Aorta (tissue), 5 donors: Measurements from ENCODE around the gene XPR1. TPM values are rescaled to one million over a fixed set of nuclear protein-coding genes. Genes with fewer than 3 reads are reported as not detected.
"Not testable (repeated sequence)": the region's sequence is repeated elsewhere in the genome, so short reads cannot be mapped to it uniquely, and the experiment has no call there.

Experiments
- ATAC-seq: fragments of 200-7000 bp; cut with Tn5 transposase; one replicate; pipeline ENCODE4 v1.9.1; 2022; ENCODE audit warnings: moderate library complexity; ENCODE audit not compliant: low FRiP score
- DNase-seq, 2 donors: peaks; one replicate each; pipeline ENCODE4 v3.0.0-alpha.2; 2020
- H3K27ac ChIP-seq, 2 donors: one replicate each; pipeline ENCODE4 v1.5.1; 2013; ENCODE audit warnings: low read length in 2 of 2, mild to moderate bottlenecking in 2 of 2, moderate library complexity in 2 of 2, control low read depth in 1 of 2, inconsistent platforms in 1 of 2, low read depth in 1 of 2
- H3K27me3 ChIP-seq, 2 donors: one replicate each; pipeline ENCODE4 v1.6.1; 2013; ENCODE audit warnings: control low read depth in 1 of 2, low read length in 1 of 2, mild to moderate bottlenecking in 1 of 2, moderate library complexity in 1 of 2; ENCODE audit not compliant: insufficient read depth in 2 of 2, control insufficient read depth in 1 of 2
- H3K36me3 ChIP-seq, 2 donors: one replicate each; pipeline ENCODE4 v1.6.1; 2013; ENCODE audit warnings: control low read depth in 1 of 2, low read length in 1 of 2, mild to moderate bottlenecking in 1 of 2; ENCODE audit not compliant: insufficient read depth in 2 of 2, control insufficient read depth in 1 of 2
- H3K4me1 ChIP-seq, 2 donors: one replicate each; pipeline ENCODE4 v1.6.1; 2013; ENCODE audit warnings: low read length in 2 of 2, control low read depth in 1 of 2, mild to moderate bottlenecking in 1 of 2, moderate library complexity in 1 of 2; ENCODE audit not compliant: insufficient read depth in 2 of 2, control insufficient read depth in 1 of 2
- H3K4me3 ChIP-seq, 2 donors: one replicate each; pipeline ENCODE4 v1.5.1; 2013; ENCODE audit warnings: low read length in 2 of 2, control low read depth in 1 of 2, mild to moderate bottlenecking in 1 of 2
- H3K9me3 ChIP-seq: one replicate; pipeline ENCODE4 v1.6.1; 2013; ENCODE audit warnings: mild to moderate bottlenecking, low read length; ENCODE audit not compliant: control insufficient read depth
- WGBS, 2 donors: extraction: QIAGEN DNeasy Blood & Tissue Kit; methylation state at CpG; one replicate each; pipeline ENCODE4 v1.1.7; 2013; 5-methylcytosine and 5-hydroxymethylcytosine counted together
- intact Hi-C, 2 donors: fragments of 100-400 bp; cut with DNase I; formaldehyde crosslinking; loops; one replicate each; pipeline versions ENCODE4 v1.14.2 to v1.15.0; 2022
- polyA plus RNA-seq, 2 donors: library from polyadenylated mRNA; stranded (reverse); fragments of 200-250 nt; gene quantifications; one replicate each; pipeline ENCODE4 v1.2.3, GENCODE V29; 2013
- total RNA-seq, 2 donors: library from RNA; stranded (reverse); fragmentation: NEBNext Ultra II Directional; extraction: Animal tissue kit (Norgen Biotek cat#: 25700); gene quantifications; one replicate each; pipeline ENCODE4 v1.2.1, GENCODE V29; 2021
- donor health status: healthy with polysubstance abuse.
- donor health status: Bipolar disorder and iron deficiency.
- donor health status: DM: no; HTN: no; CAD: no.
- donor health status: DM: no; HTN: no; CAD: no.
- donor health status: DM: yes; HTN: yes; CAD: no.

Gene XPR1
- total and polyA plus RNA-seq, 4 donors = 4.6 to 55.4 (median 15.6) TPM

DNA sequence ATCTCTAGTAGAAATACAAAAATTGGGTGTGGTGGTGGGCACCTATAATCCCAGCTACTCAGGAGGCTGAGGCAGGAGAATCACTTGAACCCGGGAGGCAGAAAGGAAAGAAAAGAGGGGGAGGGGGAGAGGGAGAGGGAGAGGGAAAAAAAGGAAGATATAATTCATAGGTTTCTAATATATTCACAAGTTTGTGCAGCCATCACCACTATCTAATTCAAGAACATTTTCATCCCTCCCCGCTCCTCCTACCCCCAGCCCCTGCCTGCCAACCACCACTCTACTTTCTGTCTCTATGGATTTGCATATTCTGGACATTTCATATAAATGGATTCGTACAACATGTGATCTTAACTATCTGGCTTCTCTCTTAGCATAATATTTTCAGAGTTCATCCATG lies 147.8 kb downstream of the XPR1 start:
- Histone ChIP-seq H3K4me1 (no peaks in the 10 kb centered on the region), H3K4me3 (no peak overlapping the region), H3K36me3 (no peaks in the 10 kb centered on the region), H3K9me3 (no peaks in the 10 kb centered on the region), H3K27ac (no peak overlapping the region), H3K27me3 (no peaks in the 10 kb centered on the region)
- intact Hi-C loops = loop anchor here in 1 of 2 donors (5.0 kb wide), 1 partner anchor 147 kb away; the partner anchor contains the start of gene XPR1
- WGBS, 2 donors = 79 to 87% methylated on average over 3 of the region's 3 CpGs
- DNase-seq = no peak
- no peak for ATAC-seq

DNA sequence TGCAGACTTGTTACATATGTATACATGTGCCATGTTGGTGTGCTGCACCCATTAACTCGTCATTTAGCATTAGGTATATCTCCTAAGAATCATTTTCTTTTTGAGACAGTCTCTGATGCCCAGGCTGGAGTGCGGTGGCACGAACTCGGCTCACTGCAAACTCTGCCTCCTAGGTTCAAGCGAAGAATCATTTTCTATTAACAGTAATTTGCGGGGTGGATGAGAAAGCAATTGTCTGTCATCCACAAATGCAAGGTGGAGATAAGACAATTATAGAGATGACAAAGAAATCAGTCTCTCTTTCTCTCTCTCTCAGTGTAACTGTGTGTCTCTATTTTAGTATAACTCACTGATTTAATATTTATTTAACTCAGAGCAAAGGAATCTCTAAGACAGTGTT lies 149.9 kb downstream of the XPR1 start:
- Histone ChIP-seq H3K27me3 (no peaks in the 10 kb centered on the region), H3K4me1 (no peaks in the 10 kb centered on the region), H3K36me3 (no peaks in the 10 kb centered on the region), H3K9me3 (no peaks in the 10 kb centered on the region), H3K27ac (no peak overlapping the region), H3K4me3 (no peak overlapping the region)
- intact Hi-C loops = no loop called here
- no peak for ATAC-seq
- no peak for DNase-seq
- 94 to 96% methylated on average over 6 of the region's 6 CpGs for WGBS, 2 donors

DNA sequence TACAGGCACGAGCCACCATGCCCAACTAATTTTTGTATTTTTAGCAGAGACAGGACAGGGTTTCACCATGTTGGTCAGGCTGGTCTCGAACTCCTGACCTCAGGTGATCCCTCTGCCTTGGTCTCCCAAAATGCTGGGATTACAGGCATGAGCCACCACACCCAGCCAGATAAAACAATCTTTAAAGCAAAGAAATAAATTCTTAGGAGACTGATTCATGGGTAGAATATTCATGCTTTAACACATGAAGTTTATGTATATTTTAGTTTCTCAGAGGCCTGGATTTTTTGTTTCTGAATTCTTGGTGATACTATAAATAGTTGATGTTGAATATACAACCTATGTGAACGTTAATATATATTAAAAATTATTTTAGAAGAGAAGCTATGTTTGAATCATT lies 153.5 kb downstream of the XPR1 start:
- no peaks in the 10 kb centered on the region for H3K4me1 ChIP-seq
- no peaks in the 10 kb centered on the region for H3K36me3 ChIP-seq
- H3K4me3 ChIP-seq = no peak overlapping the region
- WGBS, 2 donors = 20 to 32% methylated on average over 3 of the region's 3 CpGs
- H3K27ac ChIP-seq = no peak overlapping the region
- ATAC-seq (no peak), DNase-seq (no peak)
- intact Hi-C loops = no loop called here
- H3K9me3 ChIP-seq = no peaks in the 10 kb centered on the region
- no peaks in the 10 kb centered on the region for H3K27me3 ChIP-seq

DNA sequence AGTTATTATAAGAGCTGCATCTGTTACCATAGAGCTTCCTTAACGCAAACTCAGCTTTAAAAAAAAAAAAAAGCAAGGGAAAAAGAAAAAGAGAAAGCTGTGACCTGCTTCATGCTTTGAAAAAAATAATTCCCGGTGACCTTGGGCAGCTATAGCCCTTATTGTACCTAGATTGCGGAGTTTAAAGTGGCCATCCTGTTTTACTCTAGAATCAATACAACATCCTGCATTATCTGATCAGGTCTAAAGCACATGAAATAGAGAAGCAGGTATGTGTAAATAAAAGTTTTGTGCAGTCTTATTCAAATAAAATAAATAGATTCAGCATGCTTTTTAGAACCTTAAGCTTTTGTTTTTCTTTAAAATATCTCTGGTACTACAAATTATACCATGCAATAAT lies 154.1 kb downstream of the XPR1 start:
- no peak overlapping the region for H3K27ac ChIP-seq
- H3K4me3 ChIP-seq = no peak overlapping the region
- H3K4me1 ChIP-seq = no peaks in the 10 kb centered on the region
- intact Hi-C loops = no loop called here
- WGBS, 2 donors = 67 to 72% methylated on average over 3 of the region's 3 CpGs
- H3K36me3 ChIP-seq = no peaks in the 10 kb centered on the region
- ATAC-seq (no peak), DNase-seq (no peak)
- no peaks in the 10 kb centered on the region for H3K27me3 ChIP-seq
- H3K9me3 ChIP-seq = no peaks in the 10 kb centered on the region

DNA sequence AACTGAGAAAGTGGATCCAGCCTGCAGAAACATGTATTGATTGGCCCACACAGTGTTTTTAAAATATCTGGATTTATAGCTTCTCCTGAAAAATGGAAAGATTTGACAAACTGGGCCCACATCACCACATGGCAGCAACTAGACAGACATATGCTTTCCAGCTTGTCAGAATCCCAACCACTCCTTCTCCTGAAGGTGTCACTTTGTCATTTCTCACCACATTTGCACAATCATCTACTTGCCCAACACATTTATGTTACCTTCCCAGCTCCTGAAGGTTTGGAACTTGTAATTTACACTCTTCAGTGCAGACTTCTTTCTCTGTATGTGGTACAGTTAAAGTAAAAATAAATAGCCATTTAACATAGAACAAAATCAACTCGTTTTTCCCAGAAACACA lies 154.8 kb downstream of the XPR1 start:
- Histone ChIP-seq H3K4me1 (no peaks in the 10 kb centered on the region), H3K36me3 (no peaks in the 10 kb centered on the region), H3K27me3 (no peaks in the 10 kb centered on the region), H3K27ac (no peak overlapping the region), H3K9me3 (no peaks in the 10 kb centered on the region), H3K4me3 (no peak overlapping the region)
- ATAC-seq (no peak), DNase-seq (no peak)
- 52 to 61% methylated on average over 1 of the region's 1 CpG for WGBS, 2 donors
- intact Hi-C loops = no loop called here

DNA sequence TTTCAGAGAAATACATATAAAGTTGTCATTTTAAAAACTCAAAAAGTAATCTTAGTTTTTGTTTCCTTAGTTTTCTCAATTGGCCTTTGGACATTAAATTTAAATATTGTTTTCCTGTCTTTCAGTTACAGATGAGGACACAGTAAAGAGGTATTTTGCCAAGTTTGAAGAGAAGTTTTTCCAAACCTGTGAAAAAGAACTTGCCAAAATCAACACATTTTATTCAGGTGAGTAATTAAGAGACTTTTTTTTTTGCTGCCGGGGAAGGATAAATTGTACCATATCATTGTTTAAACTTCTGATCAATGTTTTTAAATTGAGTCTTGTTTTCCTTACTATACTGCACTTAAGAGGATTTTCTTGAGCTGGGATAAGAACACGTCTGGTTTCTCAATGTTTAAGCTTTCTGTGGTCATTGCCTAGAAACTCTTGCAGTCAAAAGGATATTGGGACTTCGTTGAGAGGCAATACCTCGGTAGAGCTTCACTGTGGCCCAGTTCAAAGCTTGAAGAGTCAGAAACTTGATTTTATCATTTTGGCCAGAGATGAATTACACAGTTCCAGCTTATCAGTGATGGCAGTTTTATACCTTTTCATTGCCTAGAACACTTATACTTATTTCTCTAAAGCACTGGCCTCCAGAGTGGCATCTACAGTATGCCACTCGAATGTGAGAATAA lies 155.9 kb downstream of the XPR1 start:
- 83 to 85% methylated on average over 5 of the region's 5 CpGs for WGBS, 2 donors
- no peaks in the 10 kb centered on the region for H3K9me3 ChIP-seq
- intact Hi-C loops = no loop called here

DNA sequence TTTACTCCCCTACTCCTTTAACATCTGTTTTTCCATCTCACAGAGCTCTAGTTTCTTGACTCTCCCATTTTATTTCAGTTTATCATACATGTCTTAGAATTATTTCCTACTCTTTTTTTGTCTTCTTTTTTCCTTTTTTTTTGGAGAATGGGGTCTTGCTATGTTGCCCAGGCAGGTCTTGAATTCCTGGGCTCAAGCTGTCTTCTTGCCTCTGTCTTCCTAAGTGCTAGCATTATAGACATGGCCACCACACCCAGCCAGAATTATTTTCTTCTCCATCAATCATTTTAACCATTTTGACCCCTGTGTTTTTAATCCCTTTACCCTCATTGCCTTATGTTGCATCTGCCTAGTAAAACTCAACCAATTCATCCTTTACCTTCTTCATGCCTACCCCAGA lies 157.6 kb downstream of the XPR1 start:
- Histone ChIP-seq H3K27me3 (no peaks in the 10 kb centered on the region), H3K27ac (no peak overlapping the region), H3K4me1 (peaks cover 0 to 2% of the 10 kb centered on the region in 2 donors), H3K4me3 (no peak overlapping the region), H3K36me3 (no peaks in the 10 kb centered on the region), H3K9me3 (no peaks in the 10 kb centered on the region)
- intact Hi-C loops = no loop called here
- ATAC-seq (no peak), DNase-seq (no peak)

More for the DNA sequence above, 155.9 kb downstream of the XPR1 start:
- ATAC-seq (no peak), DNase-seq (no peak)
- H3K27me3 ChIP-seq = no peaks in the 10 kb centered on the region
- peaks cover 0 to 2% of the 10 kb centered on the region in 2 donors for H3K4me1 ChIP-seq
- no peaks in the 10 kb centered on the region for H3K36me3 ChIP-seq
- H3K27ac ChIP-seq = no peak overlapping the region
- no peak overlapping the region for H3K4me3 ChIP-seq

DNA sequence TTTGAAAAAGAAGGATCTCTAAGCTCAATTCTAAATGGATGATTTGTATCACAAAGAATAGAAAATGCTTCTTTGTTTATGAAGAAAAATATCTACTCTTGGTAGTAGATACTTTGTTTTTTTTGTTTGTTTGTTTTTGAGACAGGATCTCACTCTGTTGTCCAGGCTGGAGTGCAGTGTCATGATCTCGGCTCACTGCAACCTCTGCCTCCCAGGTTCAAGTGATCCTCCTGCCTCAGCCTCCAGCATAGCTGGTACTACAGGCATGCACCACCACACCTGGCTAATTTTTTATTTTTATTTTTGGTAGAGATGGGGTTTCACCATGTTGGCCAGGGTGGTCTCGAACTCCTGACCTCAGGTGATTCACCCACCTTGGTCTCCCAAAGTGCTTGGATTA lies 159.3 kb downstream of the XPR1 start:
- H3K4me3 ChIP-seq, H3K27ac ChIP-seq, H3K4me1 ChIP-seq, DNase-seq, intact Hi-C loops, H3K36me3 ChIP-seq, H3K9me3 ChIP-seq, H3K27me3 ChIP-seq, ATAC-seq: not testable (repeated sequence)
- 98 to 100% methylated on average over 2 of the region's 2 CpGs for WGBS, 2 donors

DNA sequence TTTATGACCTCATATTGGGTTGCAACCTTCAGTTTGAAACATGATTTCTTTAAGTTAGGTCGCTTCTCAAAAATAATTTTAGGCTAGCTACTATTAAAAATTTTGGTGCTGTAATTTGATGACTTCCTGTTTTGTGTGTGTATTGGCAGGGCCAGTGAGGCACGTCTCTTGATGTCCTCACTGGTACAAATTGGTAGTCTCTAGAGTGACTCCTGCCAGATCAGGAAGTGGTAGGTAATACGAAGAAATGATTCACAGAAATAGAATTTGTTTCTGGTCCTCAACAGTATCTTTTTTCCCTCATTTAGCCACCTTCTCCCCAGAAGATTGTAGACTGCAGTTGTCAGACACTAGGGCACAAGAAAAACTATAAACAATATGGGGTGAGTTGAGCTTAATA lies 160.0 kb downstream of the XPR1 start:
- H3K9me3 ChIP-seq = no peaks in the 10 kb centered on the region
- peaks cover 0 to 2% of the 10 kb centered on the region in 2 donors for H3K4me1 ChIP-seq
- no peaks in the 10 kb centered on the region for H3K36me3 ChIP-seq
- WGBS, 2 donors = 36 to 49% methylated on average over 3 of the region's 3 CpGs
- H3K27ac ChIP-seq = no peak overlapping the region
- no peak overlapping the region for H3K4me3 ChIP-seq
- DNase-seq (no peak), ATAC-seq (no peak)
- no peaks in the 10 kb centered on the region for H3K27me3 ChIP-seq
- intact Hi-C loops = no loop called here
